ENCODE measurements around the gene CDH3. TPM values are rescaled to one million over a fixed set of nuclear protein-coding genes. Genes with fewer than 3 reads are reported as not detected.
A peak's percentile ranks its signal among the peaks of the same experiment; 100 is the strongest.

CDH3 gene
- total and polyA plus RNA-seq, 2 experiments from 2014 or later = 78.0 to 210 TPM

DNA sequence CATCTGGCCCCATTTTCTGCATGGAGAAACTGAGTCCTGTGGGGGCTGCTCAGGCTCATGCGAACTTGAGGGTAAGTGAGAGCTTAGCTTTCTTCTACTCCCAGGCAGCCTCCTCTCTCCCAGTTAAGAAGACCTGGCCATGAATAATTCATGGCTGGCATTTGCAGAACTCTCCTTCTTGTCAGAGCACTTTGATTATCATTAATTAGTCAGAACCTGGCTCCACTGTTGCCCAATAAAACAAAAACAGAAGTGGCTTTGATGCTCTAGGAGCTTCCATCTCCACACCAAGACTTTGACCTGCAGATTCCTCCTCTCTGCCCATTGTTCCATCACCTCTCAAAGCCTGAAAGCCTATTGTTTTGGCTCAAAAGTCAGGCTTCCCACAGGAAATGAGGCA is 45.5 kb upstream of the CDH3 start (continued):
- TF ChIP-seq, protein P1, sequence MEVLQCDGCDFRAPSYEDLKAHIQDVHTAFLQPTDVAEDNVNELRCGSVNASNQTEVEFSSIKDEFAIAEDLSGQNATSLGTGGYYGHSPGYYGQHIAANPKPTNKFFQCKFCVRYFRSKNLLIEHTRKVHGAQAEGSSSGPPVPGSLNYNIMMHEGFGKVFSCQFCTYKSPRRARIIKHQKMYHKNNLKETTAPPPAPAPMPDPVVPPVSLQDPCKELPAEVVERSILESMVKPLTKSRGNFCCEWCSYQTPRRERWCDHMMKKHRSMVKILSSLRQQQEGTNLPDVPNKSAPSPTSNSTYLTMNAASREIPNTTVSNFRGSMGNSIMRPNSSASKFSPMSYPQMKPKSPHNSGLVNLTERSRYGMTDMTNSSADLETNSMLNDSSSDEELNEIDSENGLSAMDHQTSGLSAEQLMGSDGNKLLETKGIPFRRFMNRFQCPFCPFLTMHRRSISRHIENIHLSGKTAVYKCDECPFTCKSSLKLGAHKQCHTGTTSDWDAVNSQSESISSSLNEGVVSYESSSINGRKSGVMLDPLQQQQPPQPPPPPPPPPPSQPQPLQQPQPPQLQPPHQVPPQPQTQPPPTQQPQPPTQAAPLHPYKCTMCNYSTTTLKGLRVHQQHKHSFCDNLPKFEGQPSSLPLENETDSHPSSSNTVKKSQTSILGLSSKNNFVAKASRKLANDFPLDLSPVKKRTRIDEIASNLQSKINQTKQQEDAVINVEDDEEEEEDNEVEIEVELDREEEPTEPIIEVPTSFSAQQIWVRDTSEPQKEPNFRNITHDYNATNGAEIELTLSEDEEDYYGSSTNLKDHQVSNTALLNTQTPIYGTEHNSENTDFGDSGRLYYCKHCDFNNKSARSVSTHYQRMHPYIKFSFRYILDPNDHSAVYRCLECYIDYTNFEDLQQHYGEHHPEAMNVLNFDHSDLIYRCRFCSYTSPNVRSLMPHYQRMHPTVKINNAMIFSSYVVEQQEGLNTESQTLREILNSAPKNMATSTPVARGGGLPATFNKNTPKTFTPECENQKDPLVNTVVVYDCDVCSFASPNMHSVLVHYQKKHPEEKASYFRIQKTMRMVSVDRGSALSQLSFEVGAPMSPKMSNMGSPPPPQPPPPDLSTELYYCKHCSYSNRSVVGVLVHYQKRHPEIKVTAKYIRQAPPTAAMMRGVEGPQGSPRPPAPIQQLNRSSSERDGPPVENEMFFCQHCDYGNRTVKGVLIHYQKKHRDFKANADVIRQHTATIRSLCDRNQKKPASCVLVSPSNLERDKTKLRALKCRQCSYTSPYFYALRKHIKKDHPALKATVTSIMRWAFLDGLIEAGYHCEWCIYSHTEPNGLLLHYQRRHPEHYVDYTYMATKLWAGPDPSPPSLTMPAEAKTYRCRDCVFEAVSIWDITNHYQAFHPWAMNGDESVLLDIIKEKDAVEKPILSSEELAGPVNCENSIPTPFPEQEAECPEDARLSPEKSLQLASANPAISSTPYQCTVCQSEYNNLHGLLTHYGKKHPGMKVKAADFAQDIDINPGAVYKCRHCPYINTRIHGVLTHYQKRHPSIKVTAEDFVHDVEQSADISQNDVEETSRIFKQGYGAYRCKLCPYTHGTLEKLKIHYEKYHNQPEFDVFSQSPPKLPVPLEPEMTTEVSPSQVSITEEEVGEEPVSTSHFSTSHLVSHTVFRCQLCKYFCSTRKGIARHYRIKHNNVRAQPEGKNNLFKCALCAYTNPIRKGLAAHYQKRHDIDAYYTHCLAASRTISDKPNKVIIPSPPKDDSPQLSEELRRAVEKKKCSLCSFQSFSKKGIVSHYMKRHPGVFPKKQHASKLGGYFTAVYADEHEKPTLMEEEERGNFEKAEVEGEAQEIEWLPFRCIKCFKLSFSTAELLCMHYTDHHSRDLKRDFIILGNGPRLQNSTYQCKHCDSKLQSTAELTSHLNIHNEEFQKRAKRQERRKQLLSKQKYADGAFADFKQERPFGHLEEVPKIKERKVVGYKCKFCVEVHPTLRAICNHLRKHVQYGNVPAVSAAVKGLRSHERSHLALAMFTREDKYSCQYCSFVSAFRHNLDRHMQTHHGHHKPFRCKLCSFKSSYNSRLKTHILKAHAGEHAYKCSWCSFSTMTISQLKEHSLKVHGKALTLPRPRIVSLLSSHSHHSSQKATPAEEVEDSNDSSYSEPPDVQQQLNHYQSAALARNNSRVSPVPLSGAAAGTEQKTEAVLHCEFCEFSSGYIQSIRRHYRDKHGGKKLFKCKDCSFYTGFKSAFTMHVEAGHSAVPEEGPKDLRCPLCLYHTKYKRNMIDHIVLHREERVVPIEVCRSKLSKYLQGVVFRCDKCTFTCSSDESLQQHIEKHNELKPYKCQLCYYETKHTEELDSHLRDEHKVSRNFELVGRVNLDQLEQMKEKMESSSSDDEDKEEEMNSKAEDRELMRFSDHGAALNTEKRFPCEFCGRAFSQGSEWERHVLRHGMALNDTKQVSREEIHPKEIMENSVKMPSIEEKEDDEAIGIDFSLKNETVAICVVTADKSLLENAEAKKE (CRISPR knock-in tag; IDR thresholded peaks at IDR 0.05) = no peak

DNA sequence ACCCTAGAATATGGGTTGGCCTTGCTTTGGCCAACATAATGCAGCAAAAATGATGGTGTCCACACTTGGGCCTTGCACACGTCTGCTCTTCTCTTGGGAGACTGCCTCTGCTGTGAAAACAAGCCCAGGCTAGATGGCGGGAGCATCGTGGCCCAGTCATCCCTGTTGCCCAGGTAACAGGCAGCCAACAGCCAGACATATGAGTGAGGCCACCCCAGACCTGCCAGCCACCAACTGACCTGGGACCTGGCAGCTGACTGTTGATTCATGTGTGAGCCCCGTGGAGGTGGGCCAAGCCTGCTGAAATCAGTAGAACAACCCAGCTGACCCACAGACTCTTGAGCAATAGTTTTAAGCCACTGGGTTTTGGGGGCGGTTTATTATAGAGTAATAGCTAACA is 39.4 kb upstream of the CDH3 start:
- H3K4me3 Mint-ChIP-seq = no peak overlapping the region
- H3K4me1 ChIP-seq (ENCODE audit: insufficient read depth) = no peaks in the 10 kb centered on the region
- H4K20me1 ChIP-seq (replicated peaks; ENCODE audit: insufficient read depth) = no peaks in the 10 kb centered on the region
- no peaks in the 10 kb centered on the region for H3F3A ChIP-seq (replicated peaks; ENCODE audit: low read depth)
- peak overlapping the region; percentile 88; the same call in 1 of the 2 replicates for H2AFZ ChIP-seq
- TF ChIP-seq ZNF114 (CRISPR knock-in tag; IDR thresholded peaks at IDR 0.05) = no peak
- TF ChIP-seq, protein P1 (CRISPR knock-in tag; IDR thresholded peaks at IDR 0.05) = no peak
- no peak overlapping the region for H3K4me2 ChIP-seq
- H3K36me3 ChIP-seq (ENCODE audit: insufficient read depth) = no peaks in the 10 kb centered on the region
- H3K27me3 Mint-ChIP-seq (ENCODE audit: insufficient read depth, low read depth, poor library complexity) = peaks cover 1% of the 10 kb centered on the region
- no peak overlapping the region for H3K4me3 ChIP-seq
- no peaks in the 10 kb centered on the region for H3K9me2 ChIP-seq (ENCODE audit: insufficient read depth)
- no peaks in the 10 kb centered on the region for H3K27me3 ChIP-seq (ENCODE audit: insufficient read depth)
- H3K79me2 ChIP-seq (replicated peaks; ENCODE audit: insufficient read depth) = no peaks in the 10 kb centered on the region
- H3K27ac Mint-ChIP-seq = no peak overlapping the region
- H3K27ac ChIP-seq (ENCODE audit: low read depth) = no peak overlapping the region
- peaks cover 10% of the 10 kb centered on the region; the same call in 2 of the 3 replicates for H3K4me1 Mint-ChIP-seq
- peaks cover 2% of the 10 kb centered on the region; the same call in 1 of the 3 replicates for H3K9me3 Mint-ChIP-seq
- DNase-seq (ENCODE audit: low spot score) (no peak), ATAC-seq (peak; percentile 27; the same call in 1 of the 3 replicates)
- H3K36me3 Mint-ChIP-seq (ENCODE audit: low read depth) = no peaks in the 10 kb centered on the region

All from GM23338 (cell line).